Lower lobe of right lung (tissue), 2 donors: ENCODE results near the gene PLK4. TPM values are rescaled to one million over a fixed set of nuclear protein-coding genes. Genes with fewer than 3 reads are reported as not detected.
"Not testable (repeated sequence)": the region's sequence is repeated elsewhere in the genome, so short reads cannot be mapped to it uniquely, and the experiment has no call there.

Source experiments
- ATAC-seq, 2 donors: fragments of 200-7000 bp; cut with Tn5 transposase; one replicate each; pipeline ENCODE4 v1.9.1; 2020 to 2022; ENCODE audit warnings: mild to moderate bottlenecking in 2 of 2, moderate library complexity in 2 of 2
- DNase-seq: peaks from one replicate; pipeline ENCODE4 v3.0.0-alpha.2; 2020
- H3K27ac ChIP-seq: fragments of 200-600 bp; one replicate; pipeline ENCODE4 v1.8.0; 2022
- H3K27me3 ChIP-seq: fragments of 200-600 bp; one replicate; pipeline ENCODE4 v1.8.0; 2022; ENCODE audit warnings: low read depth
- H3K36me3 ChIP-seq: fragments of 200-600 bp; one replicate; pipeline ENCODE4 v1.8.0; 2022; ENCODE audit warnings: mild to moderate bottlenecking
- H3K4me1 ChIP-seq: fragments of 200-600 bp; one replicate; pipeline ENCODE4 v1.8.0; 2022
- H3K4me3 ChIP-seq: fragments of 200-600 bp; one replicate; pipeline ENCODE4 v1.8.0; 2022; ENCODE audit warnings: mild to moderate bottlenecking
- H3K9me3 ChIP-seq: fragments of 200-600 bp; one replicate; pipeline ENCODE4 v1.8.0; 2022
- intact Hi-C: fragments of 100-400 bp; cut with DNase I; formaldehyde crosslinking; loops from one replicate; pipeline ENCODE4 v1.11.0; 2022
- total RNA-seq: library from RNA; stranded (reverse); fragmentation: NEBNext Ultra II Directional; extraction: Animal tissue kit (Norgen Biotek cat#: 25700); gene quantifications from one replicate; pipeline ENCODE4 v1.2.1, GENCODE V29; 2021
- TF ChIP-seq, protein P1 (sequence below): fragments of 200-600 bp; IDR thresholded peaks from one replicate; pipeline ENCODE4 v1.8.0; 2022; ENCODE audit warnings: antibody characterized with exemption, mild to moderate bottlenecking
- donor health status: DM: no; HTN: yes; CAD: no; lungs with severe emphysema.

PLK4 gene
- total RNA-seq, 1 donor from 2014 or later = 2.0 TPM

DNA sequence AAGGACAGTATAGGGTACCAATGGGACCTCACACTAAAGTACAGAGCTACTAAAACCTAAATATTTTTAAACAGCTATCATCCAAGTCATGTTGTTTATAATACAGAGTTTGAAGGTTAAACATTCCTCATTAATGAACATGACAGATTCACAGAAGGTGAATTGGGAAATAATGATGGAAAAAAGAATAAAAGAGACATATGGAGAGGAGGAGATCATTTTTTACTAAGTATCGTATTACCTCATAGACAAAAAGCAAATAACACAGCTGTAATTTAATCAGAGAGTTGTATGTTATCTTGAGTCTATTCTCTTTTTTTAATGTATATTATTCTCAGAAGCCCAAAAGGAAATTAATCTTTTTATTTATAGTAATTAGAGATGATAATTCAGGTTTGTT lies 7.9 kb downstream of the PLK4 start:
- TF ChIP-seq, protein P1, sequence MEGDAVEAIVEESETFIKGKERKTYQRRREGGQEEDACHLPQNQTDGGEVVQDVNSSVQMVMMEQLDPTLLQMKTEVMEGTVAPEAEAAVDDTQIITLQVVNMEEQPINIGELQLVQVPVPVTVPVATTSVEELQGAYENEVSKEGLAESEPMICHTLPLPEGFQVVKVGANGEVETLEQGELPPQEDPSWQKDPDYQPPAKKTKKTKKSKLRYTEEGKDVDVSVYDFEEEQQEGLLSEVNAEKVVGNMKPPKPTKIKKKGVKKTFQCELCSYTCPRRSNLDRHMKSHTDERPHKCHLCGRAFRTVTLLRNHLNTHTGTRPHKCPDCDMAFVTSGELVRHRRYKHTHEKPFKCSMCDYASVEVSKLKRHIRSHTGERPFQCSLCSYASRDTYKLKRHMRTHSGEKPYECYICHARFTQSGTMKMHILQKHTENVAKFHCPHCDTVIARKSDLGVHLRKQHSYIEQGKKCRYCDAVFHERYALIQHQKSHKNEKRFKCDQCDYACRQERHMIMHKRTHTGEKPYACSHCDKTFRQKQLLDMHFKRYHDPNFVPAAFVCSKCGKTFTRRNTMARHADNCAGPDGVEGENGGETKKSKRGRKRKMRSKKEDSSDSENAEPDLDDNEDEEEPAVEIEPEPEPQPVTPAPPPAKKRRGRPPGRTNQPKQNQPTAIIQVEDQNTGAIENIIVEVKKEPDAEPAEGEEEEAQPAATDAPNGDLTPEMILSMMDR = no peak
- Histone ChIP-seq H3K27ac (no peak overlapping the region), H3K27me3 (no peaks in the 10 kb centered on the region), H3K4me3 (no peak overlapping the region), H3K4me1 (no peaks in the 10 kb centered on the region), H3K36me3 (peaks cover 4% of the 10 kb centered on the region), H3K9me3 (no peaks in the 10 kb centered on the region)
- intact Hi-C loops = no loop called here
- no peak for DNase-seq
- no peak for ATAC-seq

DNA sequence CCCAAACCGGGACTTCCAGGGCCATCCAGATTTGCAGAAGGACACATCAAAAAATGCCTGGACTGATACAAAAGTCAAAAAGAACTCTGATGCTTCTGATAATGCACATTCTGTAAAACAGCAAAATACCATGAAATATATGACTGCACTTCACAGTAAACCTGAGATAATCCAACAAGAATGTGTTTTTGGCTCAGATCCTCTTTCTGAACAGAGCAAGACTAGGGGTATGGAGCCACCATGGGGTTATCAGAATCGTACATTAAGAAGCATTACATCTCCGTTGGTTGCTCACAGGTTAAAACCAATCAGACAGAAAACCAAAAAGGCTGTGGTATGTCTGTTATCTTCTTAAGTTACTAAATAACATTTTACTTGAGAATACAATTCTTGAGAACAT lies 9.2 kb downstream of the PLK4 start:
- intact Hi-C loops = no loop called here
- Histone ChIP-seq H3K27ac (no peak overlapping the region), H3K4me3 (no peak overlapping the region), H3K9me3 (no peaks in the 10 kb centered on the region), H3K27me3 (no peaks in the 10 kb centered on the region), H3K36me3 (peaks cover 6% of the 10 kb centered on the region), H3K4me1 (no peaks in the 10 kb centered on the region)
- ATAC-seq (no peak), DNase-seq (no peak)
- TF ChIP-seq, protein P1 = no peak

DNA sequence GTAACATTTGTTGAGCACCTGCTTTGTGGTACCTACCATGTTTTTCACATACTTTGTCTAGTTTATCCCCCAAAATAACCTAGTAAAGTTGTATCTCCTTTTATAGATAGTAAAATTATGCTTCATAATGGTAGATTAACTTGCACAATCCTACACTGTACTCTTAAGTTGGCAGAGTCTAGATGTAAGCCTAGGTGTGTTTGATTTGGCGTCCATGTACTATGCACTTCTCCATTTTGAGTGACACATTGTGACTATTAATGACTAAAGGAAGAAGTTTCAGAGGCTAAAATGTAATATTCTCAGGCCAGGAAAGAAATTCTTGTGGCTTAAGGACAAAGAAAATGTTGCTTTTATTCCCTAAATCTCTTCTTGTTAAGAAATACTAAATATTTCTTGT lies 15.4 kb downstream of the PLK4 start:
- TF ChIP-seq, protein P1 = no peak
- Histone ChIP-seq H3K9me3 (no peaks in the 10 kb centered on the region), H3K36me3 (peaks cover 6% of the 10 kb centered on the region), H3K4me1 (no peaks in the 10 kb centered on the region), H3K27ac (no peak overlapping the region), H3K4me3 (no peak overlapping the region), H3K27me3 (no peaks in the 10 kb centered on the region)
- DNase-seq (no peak), ATAC-seq (no peak)
- intact Hi-C loops = no loop called here

DNA sequence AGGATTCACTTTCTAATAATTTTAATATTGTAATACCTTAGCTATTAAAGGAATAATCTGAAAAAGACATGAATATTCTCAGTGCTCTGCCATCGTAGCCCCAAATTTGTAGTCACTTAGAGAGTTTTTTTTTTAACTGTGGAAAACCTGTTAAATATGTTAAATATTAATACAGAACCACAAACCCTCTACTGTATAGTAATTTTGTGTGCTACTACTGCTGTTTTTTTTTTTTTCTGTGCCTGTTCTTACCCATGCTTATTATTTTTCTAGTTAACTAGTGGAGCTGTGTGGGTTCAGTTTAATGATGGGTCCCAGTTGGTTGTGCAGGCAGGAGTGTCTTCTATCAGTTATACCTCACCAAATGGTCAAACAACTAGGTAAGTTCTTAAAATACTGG lies 15.8 kb downstream of the PLK4 start:
- ATAC-seq (no peak), DNase-seq (no peak)
- intact Hi-C loops = no loop called here
- no peaks in the 10 kb centered on the region for H3K27me3 ChIP-seq
- no peaks in the 10 kb centered on the region for H3K9me3 ChIP-seq
- peaks cover 6% of the 10 kb centered on the region for H3K36me3 ChIP-seq
- no peak overlapping the region for H3K27ac ChIP-seq
- no peak overlapping the region for H3K4me3 ChIP-seq
- TF ChIP-seq, protein P1 = no peak
- H3K4me1 ChIP-seq = no peaks in the 10 kb centered on the region

DNA sequence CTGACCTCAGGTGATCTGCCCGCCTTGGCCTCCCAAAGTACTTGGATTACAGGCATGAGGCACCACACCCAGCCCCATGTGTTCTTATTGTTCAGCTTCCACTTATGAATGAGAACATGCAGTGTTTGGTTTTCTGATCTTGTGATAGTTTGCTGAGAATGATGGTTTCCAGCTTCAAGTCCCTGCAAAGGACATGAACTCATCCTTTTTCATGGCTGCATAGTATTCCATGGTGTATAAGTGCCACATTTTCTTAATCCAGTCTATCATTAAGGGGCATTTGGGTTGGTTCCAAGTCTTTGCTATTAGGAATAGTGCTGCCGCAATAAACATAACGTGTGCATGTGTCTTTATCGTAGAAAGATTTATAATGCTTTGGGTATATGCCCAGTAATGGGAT lies 19.0 kb downstream of the PLK4 start:
- DNase-seq, H3K9me3 ChIP-seq, H3K36me3 ChIP-seq, H3K27ac ChIP-seq, H3K27me3 ChIP-seq, H3K4me3 ChIP-seq, H3K4me1 ChIP-seq, intact Hi-C loops, ATAC-seq: not testable (repeated sequence)

DNA sequence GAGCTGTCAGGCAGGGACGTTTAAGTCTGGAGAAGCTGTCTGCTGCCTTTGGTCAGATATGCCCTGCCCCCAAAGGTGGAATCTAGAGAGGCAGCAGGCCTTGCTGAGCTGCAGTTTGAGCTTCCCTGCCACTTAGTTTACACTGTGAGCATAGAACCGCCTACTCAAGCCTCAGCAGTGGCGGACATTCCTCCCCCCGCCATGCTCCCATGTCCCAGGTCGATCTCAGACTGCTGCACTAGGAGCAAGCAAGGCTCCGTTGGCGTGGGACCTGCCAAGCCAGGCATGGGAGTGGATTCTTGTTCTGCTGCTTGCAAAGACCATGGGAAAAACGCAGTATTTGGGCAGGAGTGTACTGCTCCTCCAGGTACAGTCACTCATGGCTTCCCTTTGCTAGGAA lies 24.3 kb downstream of the PLK4 start:
- Histone ChIP-seq H3K4me1 (no peaks in the 10 kb centered on the region), H3K9me3 (no peaks in the 10 kb centered on the region), H3K27ac (no peak overlapping the region), H3K27me3 (no peaks in the 10 kb centered on the region), H3K4me3 (no peak overlapping the region), H3K36me3 (no peaks in the 10 kb centered on the region)
- intact Hi-C loops = no loop called here
- DNase-seq (no peak), ATAC-seq (no peak)
- TF ChIP-seq, protein P1 = no peak
